HepG2 (cell line): ENCODE results near the gene HSDL2. TPM values are rescaled to one million over a fixed set of nuclear protein-coding genes. Genes with fewer than 3 reads are reported as not detected.

Experiments used
- ATAC-seq: fragments of 200-7000 bp; cut with Tn5 transposase; 3 replicates; pipeline ENCODE4 v1.9.1; 2020; ENCODE audit warnings: mild to moderate bottlenecking, moderate library complexity
- BruUV-seq: library from RNA; stranded (reverse); fragments of 400-500 nt; replicated peaks from 2 replicates; lab custom pipeline; 2021; lab: Mats Ljungman, UMichigan
- CTCF ChIA-PET: fragments of 300-600 bp; formaldehyde crosslinking; extraction: SDS; loops from one replicate; lab custom pipeline; 2021; ENCODE audit warnings: low total read pairs, inconsistent platforms, low intra/inter-chr PET ratio; lab: Yijun Ruan, JAX
- POLR2A ChIA-PET: fragments of 350-600 bp; sonication (Branson Sonifier 250); formaldehyde crosslinking; loops from one replicate; lab custom pipeline; 2020; ENCODE audit warnings: antibody characterized with exemption, inconsistent platforms; lab: Yijun Ruan, JAX
- DNase-seq: peaks from one replicate; pipeline ENCODE4 v3.0.0-alpha.2; 2015; ENCODE audit warnings: low spot score
- FAIRE-seq: peaks from 3 replicates; lab custom pipeline; 2011; peaks lifted over from hg19 to GRCh38; lab: Jason Lieb, UNC
- H2AFZ ChIP-seq: one replicate; pipeline ENCODE4 v1.6.1; 2011; ENCODE audit warnings: low read length, inconsistent platforms
- H3K27ac ChIP-seq: fragments of 300-600 bp; 3 replicates; pipeline ENCODE4 v1.8.0; 2011; ENCODE audit warnings: mixed run types, mild to moderate bottlenecking, mixed read lengths, low read length, inconsistent platforms; ENCODE audit not compliant: insufficient read depth; ENCODE audit errors: extremely low read length
- H3K27me3 ChIP-seq, 2 experiments: fragments of 200-600 bp in 1 of 2; 2 replicates in 1 of 2; 3 replicates in 1 of 2; pipeline versions ENCODE4 v1.6.0 to v1.8.0; 2011; ENCODE audit warnings: low read length in 2 of 2, mild to moderate bottlenecking in 2 of 2, moderate library complexity in 2 of 2, inconsistent platforms in 1 of 2; ENCODE audit not compliant: insufficient read depth in 2 of 2, control insufficient read depth in 1 of 2
- H3K36me3 ChIP-seq, 2 experiments: fragments of 200-600 bp in 1 of 2; replicated peaks in 1 of 2; 2 replicates in 1 of 2; 3 replicates in 1 of 2; pipeline versions ENCODE4 v1.5.1 to v1.8.0; 2011; ENCODE audit warnings: low read length in 2 of 2, inconsistent platforms in 1 of 2; ENCODE audit not compliant: insufficient read depth in 2 of 2, control insufficient read depth in 1 of 2
- H3K4me1 ChIP-seq: 2 replicates; pipeline ENCODE4 v1.5.1; 2012; ENCODE audit warnings: low read length, inconsistent platforms; ENCODE audit not compliant: insufficient read depth
- H3K4me2 ChIP-seq: 2 replicates; pipeline ENCODE4 v1.6.0; 2011; ENCODE audit warnings: low read depth, low read length, inconsistent platforms
- H3K4me3 ChIP-seq, 3 experiments: fragments of 200-600 bp in 1 of 3; sonication (generic), shearing (Covaris generic) in 1 of 3; replicated peaks in 1 of 3; 2 replicates each; pipeline ENCODE4 v1.5.1; 2011 to 2016; ENCODE audit warnings: low read length in 3 of 3, inconsistent platforms in 2 of 3, low read depth in 2 of 3, mild to moderate bottlenecking in 2 of 3, control low read depth in 1 of 3, mixed read lengths in 1 of 3; ENCODE audit not compliant: insufficient read depth in 1 of 3
- H3K79me2 ChIP-seq: one replicate; pipeline ENCODE4 v1.6.1; 2011; ENCODE audit warnings: low read length, inconsistent platforms; ENCODE audit not compliant: insufficient read depth
- H3K9ac ChIP-seq: 2 replicates; pipeline ENCODE4 v1.6.0; 2011; ENCODE audit warnings: mild to moderate bottlenecking, low read depth, low read length, inconsistent platforms; ENCODE audit not compliant: insufficient read depth
- H3K9me3 ChIP-seq: 2 replicates; pipeline ENCODE4 v1.5.1; 2012; ENCODE audit warnings: mild to moderate bottlenecking, low read length
- H4K20me1 ChIP-seq: 2 replicates; pipeline ENCODE4 v1.6.0; 2011; ENCODE audit warnings: inconsistent platforms, mild to moderate bottlenecking, low read length, moderate library complexity; ENCODE audit not compliant: insufficient read depth
- ARID4A ChIP-seq: sonication (generic); formaldehyde crosslinking; IDR thresholded peaks from 2 replicates; pipeline ENCODE4 v1.5.0; 2020; ENCODE audit warnings: mild to moderate bottlenecking, missing genetic modification reagents, borderline replicate concordance
- ATRX ChIP-seq: sonication (generic); formaldehyde crosslinking; IDR thresholded peaks from 2 replicates; pipeline ENCODE4 v1.4.0; 2020; ENCODE audit warnings: missing genetic modification reagents, borderline replicate concordance
- CEBPZ ChIP-seq: IDR thresholded peaks from 2 replicates; pipeline ENCODE4 v1.6.1; 2012; ENCODE audit warnings: low read length, improper control_type of control experiment
- NKX3-1 ChIP-seq: sonication (generic); formaldehyde crosslinking; IDR thresholded peaks from 2 replicates; pipeline ENCODE4 v1.5.0; 2020; ENCODE audit warnings: missing genetic modification reagents
- POLR2G ChIP-seq: fragments of 200-400 bp; formaldehyde crosslinking; IDR thresholded peaks from 2 replicates; pipeline ENCODE4 v1.6.1; 2018; ENCODE audit warnings: mild to moderate bottlenecking, low read depth, low read length, moderate library complexity
- PRDM15 ChIP-seq: sonication (generic); formaldehyde crosslinking; IDR thresholded peaks from 2 replicates; pipeline ENCODE4 v1.4.0; 2020; ENCODE audit warnings: missing genetic modification reagents
- ZFP37 ChIP-seq: sonication (generic); formaldehyde crosslinking; IDR thresholded peaks from 2 replicates; pipeline ENCODE4 v1.4.0; 2020; ENCODE audit warnings: missing genetic modification reagents, borderline replicate concordance
- ZNF12 ChIP-seq: sonication (generic); formaldehyde crosslinking; IDR thresholded peaks from 2 replicates; pipeline ENCODE4 v1.5.0; 2020; ENCODE audit warnings: missing genetic modification reagents
- ZNF331 ChIP-seq: sonication (generic); formaldehyde crosslinking; IDR thresholded peaks from 2 replicates; pipeline ENCODE4 v1.4.0; 2020; ENCODE audit warnings: missing genetic modification reagents
- ZNF468 ChIP-seq: sonication (generic); formaldehyde crosslinking; IDR thresholded peaks from 2 replicates; pipeline ENCODE4 v1.8.0; 2022; ENCODE audit warnings: mild to moderate bottlenecking, moderate library complexity, missing genetic modification reagents
- ZNF569 ChIP-seq: sonication (generic); formaldehyde crosslinking; IDR thresholded peaks from 2 replicates; pipeline ENCODE4 v1.5.0; 2020; ENCODE audit warnings: mild to moderate bottlenecking, missing genetic modification reagents, moderate library complexity, borderline replicate concordance
- ZNF720 ChIP-seq: sonication (generic); formaldehyde crosslinking; IDR thresholded peaks from 2 replicates; pipeline ENCODE4 v1.4.0; 2020; ENCODE audit warnings: missing genetic modification reagents
- WGBS: methylation state at CpG from one replicate; pipeline ENCODE4 v1.1.6; 2017; ENCODE audit warnings: low lambda C conversion rate; 5-methylcytosine and 5-hydroxymethylcytosine counted together
- in situ Hi-C: cut with HindIII; loops from 2 replicates; pipeline ENCODE4 v1.10.0; 2017; ENCODE audit warnings: low pct_unique_long_range_greater_than_20kb; ENCODE audit not compliant: extremely low pct_ligation_motif_present
- intact Hi-C: fragments of 100-400 bp; cut with micrococcal nuclease; formaldehyde crosslinking; loops from one replicate; pipeline ENCODE4 v1.10.0; 2022; ENCODE audit not compliant: unreplicated experiment
- polyA plus RNA-seq, 8 experiments: library from polyadenylated mRNA; depleted of rRNA in 3 of 8; stranded (reverse) in 7 of 8; unstranded in 1 of 8; fragments of >200 nt; fragmentation: Illumina TruSeq in 4 of 8; extraction: Trizol in 4 of 8; gene quantifications; 2 replicates each; pipeline versions ENCODE4 v1.2.1 to v1.2.3, GENCODE V29; 2011 to 2016; ENCODE audit warnings: low read depth in 4 of 8, missing spikeins in 1 of 8, mixed read lengths in 1 of 8; ENCODE audit not compliant: insufficient read depth in 1 of 8
- total RNA-seq, 5 experiments: library from RNA; depleted of rRNA; stranded (reverse); fragments of >200 nt; fragmentation: Illumina TruSeq; extraction: Trizol; gene quantifications; 2 replicates each; pipeline ENCODE4 v1.2.3, GENCODE V29; 2016; ENCODE audit warnings: low read depth in 1 of 5

Gene HSDL2
- total and polyA plus RNA-seq, 2 of the 13 experiments (the other 11 are each of a cell fraction or from before 2014, with no cell fraction given): 55.3 to 80.2 TPM

GRCh38 chr9:112434487-112434886 lies 54.6 kb downstream of the HSDL2 start:
- 0 out of 2 replicates have a peak, but pooled peaks cover 3% of the 10 kb centered on the region for H4K20me1 ChIP-seq
- H3K4me1 ChIP-seq: no peaks in the 10 kb centered on the region
- no peak overlapping the region for H3K27ac ChIP-seq
- peaks cover 11 to 41% of the 10 kb centered on the region in 2 experiments; a peak in 4 of 5 replicates for H3K36me3 ChIP-seq
- no peak overlapping the region for H2AFZ ChIP-seq
- 100% methylated on average over 1 of the region's 1 CpG for WGBS
- FAIRE-seq (no peak), DNase-seq (no peak), ATAC-seq (no peak)
- ChIA-PET CTCF (no interaction called here), POLR2A (no interaction called here)
- no peaks in the 10 kb centered on the region for H3K9me3 ChIP-seq
- in situ Hi-C loops (no loop called here), intact Hi-C loops (no loop called here)
- TF ChIP-seq ARID4A: no peak
- TF ChIP-seq ZNF12: no peak
- TF ChIP-seq CEBPZ: no peak
- no peak for TF ChIP-seq ZNF468
- no peak for TF ChIP-seq ZNF331
- TF ChIP-seq ZNF720 (CRISPR knock-in tag): no peak
- TF ChIP-seq ZNF569: no peak
- TF ChIP-seq PRDM15 (CRISPR knock-in tag): no peak
- TF ChIP-seq POLR2G: no peak
- no peak for TF ChIP-seq ZFP37 (CRISPR knock-in tag)
- no peak for TF ChIP-seq NKX3-1 (CRISPR knock-in tag)
- no peak for TF ChIP-seq ATRX (CRISPR knock-in tag)
- BruUV-seq: no TSS peak
- H3K27me3 ChIP-seq: no peaks in the 10 kb centered on the region
- no peak overlapping the region for H3K4me2 ChIP-seq
- H3K79me2 ChIP-seq: no peaks in the 10 kb centered on the region
- H3K9ac ChIP-seq: no peak overlapping the region
- no peak overlapping the region for H3K4me3 ChIP-seq
